Fibroblast of lung (primary cell): ENCODE data around the gene STARD5. TPM values are rescaled to one million over a fixed set of nuclear protein-coding genes. Genes with fewer than 3 reads are reported as not detected.

Source experiments
- DNase-seq, 2 donors: peaks; one replicate each; pipeline versions ENCODE4 v3.0.0 to v3.0.0-alpha.2; 2010; ENCODE audit warnings: low read depth in 2 of 2
- H2AFZ ChIP-seq: 2 replicates; pipeline ENCODE4 v1.5.1; 2012; ENCODE audit warnings: low read length, control low read depth, inconsistent platforms
- H3K27ac ChIP-seq: 2 replicates; pipeline ENCODE4 v1.5.1; 2011; ENCODE audit warnings: low read length, control low read depth; ENCODE audit not compliant: insufficient read depth
- H3K27me3 ChIP-seq: 2 replicates; pipeline ENCODE4 v1.5.1; 2011; ENCODE audit warnings: mild to moderate bottlenecking, low read length; ENCODE audit not compliant: control insufficient read depth, insufficient read depth
- H3K36me3 ChIP-seq: 2 replicates; pipeline ENCODE4 v1.5.1; 2011; ENCODE audit warnings: low read length; ENCODE audit not compliant: control insufficient read depth, insufficient read depth
- H3K4me1 ChIP-seq: 2 replicates; pipeline ENCODE4 v1.5.1; 2011; ENCODE audit warnings: low read length; ENCODE audit not compliant: control insufficient read depth, insufficient read depth; ENCODE audit errors: extremely low read depth
- H3K4me2 ChIP-seq: 2 replicates; pipeline ENCODE4 v1.5.1; 2011; ENCODE audit warnings: low read length, control low read depth; ENCODE audit not compliant: insufficient read depth; ENCODE audit errors: extremely low read depth
- H3K4me3 ChIP-seq, 4 experiments: fragments of 200-600 bp in 1 of 4; sonication (generic) in 1 of 4; replicated peaks in 1 of 4; 2 replicates each; pipeline ENCODE4 v1.5.1; 2011 to 2016; ENCODE audit warnings: low read length in 4 of 4, low read depth in 3 of 4, mild to moderate bottlenecking in 3 of 4, control low read depth in 2 of 4, inconsistent platforms in 1 of 4, mixed read lengths in 1 of 4; ENCODE audit not compliant: insufficient read depth in 1 of 4; ENCODE audit errors: control extremely low read depth in 1 of 4
- H3K79me2 ChIP-seq: 2 replicates; pipeline ENCODE4 v1.5.1; 2012; ENCODE audit warnings: mild to moderate bottlenecking, low read length, inconsistent platforms; ENCODE audit not compliant: control insufficient read depth, insufficient read depth
- H3K9ac ChIP-seq: 2 replicates; pipeline ENCODE4 v1.5.1; 2011; ENCODE audit warnings: mild to moderate bottlenecking, low read length, control low read depth; ENCODE audit not compliant: insufficient read depth
- H3K9me3 ChIP-seq: 2 replicates; pipeline ENCODE4 v1.5.1; 2012; ENCODE audit warnings: low read depth, low read length; ENCODE audit not compliant: control insufficient read depth, insufficient read depth
- H4K20me1 ChIP-seq: 2 replicates; pipeline ENCODE4 v1.5.1; 2011; ENCODE audit warnings: low read length; ENCODE audit not compliant: control insufficient read depth, insufficient read depth; ENCODE audit errors: extremely low read depth
- EZH2 ChIP-seq: IDR thresholded peaks from 2 replicates; pipeline ENCODE4 v1.5.1; 2012; ENCODE audit warnings: low read length, control low read depth, mild to moderate bottlenecking; ENCODE audit errors: missing control alignments
- polyA plus RNA-seq, 2 donors: library from polyadenylated mRNA; depleted of rRNA in 1 of 2; stranded (reverse) in 1 of 2; unstranded in 1 of 2; fragments of >200 nt; gene quantifications; 2 replicates each; pipeline ENCODE4 v1.2.1, GENCODE V29; 2011 to 2012; ENCODE audit warnings: missing spikeins in 1 of 2
- total RNA-seq: library from RNA; depleted of rRNA; stranded (reverse); fragments of >200 nt; gene quantifications from 2 replicates; pipeline ENCODE4 v1.2.1, GENCODE V29; 2014
- TF ChIP-seq, protein P1 (sequence below), 2 donors: IDR thresholded peaks in 1 of 2; conservative IDR thresholded peaks in 1 of 2; 1 replicate in 1 of 2; 2 replicates in 1 of 2; pipeline ENCODE4 v1.5.1; 2011 to 2012; ENCODE audit warnings: low read length in 2 of 2, control low read depth in 1 of 2, inconsistent platforms in 1 of 2, low read depth in 1 of 2, mild to moderate bottlenecking in 1 of 2

Gene STARD5
- total and polyA plus RNA-seq, 2 donors (not counting 1 experiment from before 2014, with no cell fraction given) = 14.9 to 20.1 TPM

DNA sequence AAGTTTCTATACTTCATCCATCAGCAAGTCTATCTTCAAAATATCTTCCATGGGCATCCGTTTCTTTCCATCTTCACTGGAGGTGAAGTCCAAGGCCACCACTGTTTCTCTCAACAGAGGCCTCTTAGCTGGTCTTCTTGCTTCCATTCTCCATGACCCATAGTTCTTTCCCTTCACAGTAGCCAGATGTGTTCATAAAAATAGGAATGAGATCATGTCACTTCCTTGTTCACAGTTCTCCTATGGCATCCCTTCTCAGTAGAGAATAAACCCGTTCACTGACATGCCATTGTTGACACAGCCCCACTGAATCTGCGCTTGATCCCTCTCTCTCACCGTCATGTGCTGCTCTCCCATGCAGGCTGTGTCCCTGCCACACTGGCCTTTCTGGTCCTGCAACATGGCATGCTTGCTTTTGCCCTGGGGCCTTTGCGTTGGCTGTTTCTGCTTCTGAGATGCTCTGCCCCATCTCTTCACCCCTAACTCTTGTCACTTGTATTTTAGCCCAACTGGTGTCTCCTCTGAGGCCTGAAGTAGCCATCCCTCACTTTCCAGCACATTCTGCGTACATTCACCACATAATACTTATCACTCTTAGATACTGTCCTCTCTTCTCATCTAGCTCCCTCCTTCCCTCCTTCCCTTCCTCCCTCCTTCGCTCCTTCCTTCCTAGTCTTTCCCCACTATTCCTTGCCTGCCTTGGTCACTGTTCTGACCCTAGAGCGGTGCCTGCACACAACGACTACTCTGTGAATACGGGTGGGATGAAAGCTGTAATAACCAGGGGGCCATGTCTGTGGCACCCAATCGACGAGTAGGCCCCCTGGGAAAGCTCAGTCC is 42.0 kb downstream of the STARD5 start:
- H2AFZ ChIP-seq = no peak overlapping the region
- H4K20me1 ChIP-seq = no peaks in the 10 kb centered on the region
- no peak overlapping the region for H3K9ac ChIP-seq
- no peak overlapping the region for H3K4me3 ChIP-seq
- H3K27me3 ChIP-seq = no peaks in the 10 kb centered on the region
- H3K9me3 ChIP-seq = no peaks in the 10 kb centered on the region
- no peak overlapping the region for H3K4me2 ChIP-seq
- H3K79me2 ChIP-seq = no peaks in the 10 kb centered on the region
- TF ChIP-seq EZH2 = no peak
- TF ChIP-seq, protein P1, sequence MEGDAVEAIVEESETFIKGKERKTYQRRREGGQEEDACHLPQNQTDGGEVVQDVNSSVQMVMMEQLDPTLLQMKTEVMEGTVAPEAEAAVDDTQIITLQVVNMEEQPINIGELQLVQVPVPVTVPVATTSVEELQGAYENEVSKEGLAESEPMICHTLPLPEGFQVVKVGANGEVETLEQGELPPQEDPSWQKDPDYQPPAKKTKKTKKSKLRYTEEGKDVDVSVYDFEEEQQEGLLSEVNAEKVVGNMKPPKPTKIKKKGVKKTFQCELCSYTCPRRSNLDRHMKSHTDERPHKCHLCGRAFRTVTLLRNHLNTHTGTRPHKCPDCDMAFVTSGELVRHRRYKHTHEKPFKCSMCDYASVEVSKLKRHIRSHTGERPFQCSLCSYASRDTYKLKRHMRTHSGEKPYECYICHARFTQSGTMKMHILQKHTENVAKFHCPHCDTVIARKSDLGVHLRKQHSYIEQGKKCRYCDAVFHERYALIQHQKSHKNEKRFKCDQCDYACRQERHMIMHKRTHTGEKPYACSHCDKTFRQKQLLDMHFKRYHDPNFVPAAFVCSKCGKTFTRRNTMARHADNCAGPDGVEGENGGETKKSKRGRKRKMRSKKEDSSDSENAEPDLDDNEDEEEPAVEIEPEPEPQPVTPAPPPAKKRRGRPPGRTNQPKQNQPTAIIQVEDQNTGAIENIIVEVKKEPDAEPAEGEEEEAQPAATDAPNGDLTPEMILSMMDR (conservative IDR thresholded peaks at IDR 0.05 in 1 of 2, IDR thresholded peaks at IDR 0.05 in 1 of 2; ENCODE audit: low read depth in 1 of 2, low read length in 2 of 2) = no peak
- H3K4me1 ChIP-seq = no peaks in the 10 kb centered on the region
- DNase-seq = no peak
- H3K27ac ChIP-seq = no peak overlapping the region
- H3K36me3 ChIP-seq = no peaks in the 10 kb centered on the region

DNA sequence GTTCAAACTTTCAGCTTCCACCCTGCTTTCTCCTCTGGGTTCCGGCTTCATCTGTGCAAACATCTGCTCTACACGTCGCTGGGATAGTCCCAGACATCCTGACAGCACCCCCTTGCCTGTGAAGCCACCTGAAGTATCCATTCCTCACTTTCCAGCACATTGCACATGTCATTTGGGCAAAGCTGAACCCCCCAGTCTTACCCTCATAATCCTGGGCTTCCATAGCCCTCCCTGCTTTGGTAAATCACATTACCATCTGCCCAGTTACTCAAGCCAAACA is 42.5 kb downstream of the STARD5 start:
- Histone ChIP-seq H3K9ac (no peak overlapping the region), H2AFZ (no peak overlapping the region), H3K4me1 (no peaks in the 10 kb centered on the region), H3K4me3 (no peak overlapping the region), H3K27me3 (no peaks in the 10 kb centered on the region), H4K20me1 (no peaks in the 10 kb centered on the region), H3K36me3 (no peaks in the 10 kb centered on the region), H3K9me3 (no peaks in the 10 kb centered on the region), H3K4me2 (no peak overlapping the region), H3K27ac (no peak overlapping the region), H3K79me2 (no peaks in the 10 kb centered on the region)
- TF ChIP-seq, protein P1 (conservative IDR thresholded peaks at IDR 0.05 in 1 of 2, IDR thresholded peaks at IDR 0.05 in 1 of 2; ENCODE audit: low read depth in 1 of 2, low read length in 2 of 2) = no peak
- TF ChIP-seq EZH2 = no peak
- no peak for DNase-seq

DNA sequence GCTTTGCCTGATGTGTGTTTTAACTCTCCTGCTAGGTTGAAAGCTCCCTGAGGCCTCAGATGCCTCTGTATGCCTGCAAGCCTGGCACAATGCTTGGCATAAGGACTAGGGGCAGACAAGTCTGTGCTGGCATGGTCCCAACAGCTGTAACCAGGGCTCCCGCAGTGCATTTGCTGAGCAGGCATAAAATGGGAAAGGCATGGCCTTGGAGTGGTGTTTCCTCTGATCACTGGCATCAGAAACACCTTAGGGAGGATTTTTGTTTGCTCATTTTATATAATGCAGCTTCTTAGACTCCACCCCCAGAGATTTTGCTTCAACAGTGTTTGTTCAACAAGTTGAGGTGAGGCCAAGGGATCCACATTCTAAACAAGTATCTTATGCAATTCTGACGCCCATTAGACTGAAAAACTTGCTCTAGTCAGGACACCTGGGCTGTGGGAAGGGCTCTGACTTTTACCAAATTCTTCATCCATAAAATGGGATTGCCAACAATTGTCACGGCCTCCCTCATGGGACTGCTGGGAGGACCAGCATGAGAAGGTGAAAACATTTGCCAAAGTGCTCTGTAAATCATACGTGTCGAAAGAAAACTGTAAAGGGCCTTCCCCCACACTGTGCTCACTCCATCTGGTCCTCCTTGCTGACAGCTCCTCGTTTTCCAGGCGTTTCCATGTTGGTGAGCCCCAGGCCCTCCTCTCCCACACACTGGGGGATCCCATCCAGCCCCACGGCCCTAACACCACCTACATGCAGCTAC is 43.1 kb downstream of the STARD5 start:
- H3K36me3 ChIP-seq = no peaks in the 10 kb centered on the region
- no peaks in the 10 kb centered on the region for H3K79me2 ChIP-seq
- H3K4me3 ChIP-seq = no peak overlapping the region
- TF ChIP-seq, protein P1 (conservative IDR thresholded peaks at IDR 0.05 in 1 of 2, IDR thresholded peaks at IDR 0.05 in 1 of 2; ENCODE audit: low read depth in 1 of 2, low read length in 2 of 2) = no peak
- TF ChIP-seq EZH2 = no peak
- H3K4me1 ChIP-seq = no peaks in the 10 kb centered on the region
- H2AFZ ChIP-seq = no peak overlapping the region
- H4K20me1 ChIP-seq = no peaks in the 10 kb centered on the region
- no peaks in the 10 kb centered on the region for H3K9me3 ChIP-seq
- H3K4me2 ChIP-seq = no peak overlapping the region
- no peak overlapping the region for H3K27ac ChIP-seq
- no peak overlapping the region for H3K9ac ChIP-seq
- no peak for DNase-seq
- H3K27me3 ChIP-seq = no peaks in the 10 kb centered on the region
